Measurements from ENCODE around the gene OR2V2. TPM values are rescaled to one million over a fixed set of nuclear protein-coding genes. Genes with fewer than 3 reads are reported as not detected.
"Not testable (repeated sequence)": the region's sequence is repeated elsewhere in the genome, so short reads cannot be mapped to it uniquely, and the experiment has no call there.

The OR2V2 gene
- total RNA-seq, 1 donor: not detected

DNA sequence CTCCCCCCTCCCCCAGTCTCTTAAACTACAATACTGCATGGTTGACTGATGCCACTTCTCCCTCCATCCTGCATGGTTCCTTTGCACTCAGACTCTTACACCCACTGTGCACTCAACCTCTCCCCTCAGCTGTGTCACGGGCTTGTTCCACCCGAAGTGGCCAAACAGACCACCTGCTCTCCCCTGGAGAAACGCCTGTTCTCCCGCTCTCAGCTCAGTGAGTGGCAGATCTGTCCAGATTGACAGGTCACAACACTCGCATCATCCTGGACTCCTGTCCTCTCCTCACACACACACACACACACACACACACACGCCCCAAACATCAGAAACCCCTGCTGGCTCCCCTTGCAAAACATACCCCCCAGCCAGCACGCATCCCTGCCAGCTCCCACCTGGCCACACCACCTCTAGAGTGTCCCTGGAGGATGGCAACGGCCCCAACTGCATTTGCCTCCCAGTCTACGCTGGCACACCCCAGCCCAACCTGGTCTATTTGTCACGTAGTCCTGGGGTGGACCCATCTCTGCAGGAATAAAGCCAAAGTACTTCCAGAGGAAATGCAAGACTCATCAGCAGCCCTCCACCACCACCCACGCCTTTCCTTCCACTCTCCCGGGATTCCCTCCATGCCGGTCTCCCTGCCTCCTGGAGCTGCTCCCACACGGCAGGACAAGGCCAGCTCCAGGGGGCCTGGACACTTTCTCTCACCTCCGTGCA, 19.3 kb upstream of the OR2V2 start:
- no peaks in the 10 kb centered on the region for H3K4me1 ChIP-seq (ENCODE audit: insufficient read depth, low read length)
- H3K9me3 ChIP-seq (ENCODE audit: low read depth, low read length): no peaks in the 10 kb centered on the region
- no peak overlapping the region for H3K4me3 ChIP-seq (ENCODE audit: low read length)
- H3K27me3 ChIP-seq (ENCODE audit: insufficient read depth, low read length): peaks cover 3% of the 10 kb centered on the region

DNA sequence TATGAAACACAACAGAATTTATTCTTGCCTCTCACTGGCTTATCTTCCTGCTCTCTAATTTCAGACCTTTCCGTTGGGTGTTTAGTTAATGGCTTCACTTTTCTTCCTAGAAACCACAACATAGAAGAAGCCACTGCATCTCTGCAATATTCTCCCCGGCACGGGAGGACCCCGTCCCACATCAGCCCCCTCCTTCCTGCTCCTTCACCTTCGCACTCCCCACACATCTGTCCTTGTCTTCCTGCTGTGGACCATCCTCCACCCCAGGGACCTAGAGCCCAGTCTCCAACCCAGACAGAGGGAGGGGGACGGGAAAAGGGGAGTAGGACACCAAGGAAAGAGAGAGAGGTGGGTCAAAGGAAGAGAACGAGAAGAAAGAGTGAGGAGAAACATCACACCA, 17.8 kb upstream of the OR2V2 start:
- Histone ChIP-seq H3K27me3 (ENCODE audit: insufficient read depth, low read length) (peaks cover 3% of the 10 kb centered on the region), H3K4me3 (ENCODE audit: low read length) (no peak overlapping the region), H3K9me3 (ENCODE audit: low read depth, low read length) (no peaks in the 10 kb centered on the region), H3K4me1 (ENCODE audit: insufficient read depth, low read length) (no peaks in the 10 kb centered on the region)

DNA sequence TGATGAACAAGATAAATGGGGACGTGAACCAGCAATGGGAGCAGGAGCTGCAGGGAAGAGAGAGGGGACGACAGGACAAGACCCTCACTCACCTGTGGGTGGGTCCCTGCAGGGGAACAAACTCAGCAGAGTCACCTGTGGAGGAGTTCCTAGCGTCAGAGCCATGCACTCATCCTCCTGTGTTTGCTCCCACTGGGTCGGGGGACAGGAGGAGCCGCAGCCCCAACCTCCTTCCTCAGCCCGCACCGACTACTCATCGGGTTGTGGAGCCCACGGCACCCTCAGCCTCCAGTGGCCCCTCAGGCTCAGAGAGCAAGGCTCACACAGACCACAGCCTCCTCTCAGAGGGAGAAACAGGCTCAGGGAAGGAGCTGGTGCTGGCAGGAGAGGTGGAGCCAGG, 17.3 kb upstream of the OR2V2 start:
- not testable (repeated sequence) for H3K4me3 ChIP-seq (ENCODE audit: low read length); H3K27me3 ChIP-seq (ENCODE audit: insufficient read depth, low read length); H3K9me3 ChIP-seq (ENCODE audit: low read depth, low read length); H3K4me1 ChIP-seq (ENCODE audit: insufficient read depth, low read length)

DNA sequence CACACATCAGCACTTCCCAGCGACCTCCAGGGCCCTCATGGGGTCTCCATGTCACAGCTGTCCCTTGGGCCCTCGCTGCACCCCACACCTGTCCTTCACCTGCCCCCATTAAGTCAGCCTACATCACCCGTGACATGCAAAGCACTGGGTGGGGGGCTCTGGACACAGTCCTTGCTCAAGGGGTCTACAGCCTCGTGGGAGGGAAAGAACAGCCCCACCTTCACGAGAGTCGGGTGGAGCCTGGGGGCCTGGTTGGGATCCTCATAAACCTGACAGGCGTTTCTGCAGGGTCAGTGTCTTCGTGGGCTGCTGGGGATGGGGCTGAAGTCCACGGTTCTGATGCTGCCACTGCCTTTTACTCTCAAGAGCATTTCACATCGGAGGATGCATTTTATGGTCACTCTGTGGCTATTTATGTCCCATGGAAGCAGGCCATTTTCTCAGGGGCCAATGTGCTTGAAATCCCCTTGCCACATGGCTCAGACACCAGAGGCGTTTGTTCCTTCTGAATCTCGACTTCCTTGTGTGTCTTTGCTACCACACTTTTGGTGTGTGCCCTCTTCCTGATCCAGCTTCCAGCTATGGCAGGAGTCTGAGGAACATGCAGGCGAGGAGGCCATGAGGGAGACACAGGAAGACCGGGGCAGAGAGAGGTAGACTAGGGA, 16.4 kb upstream of the OR2V2 start, which contains the start of gene OR2V1:
Gene OR2V1 (minus strand): TSS at position 338 of the 665 bp plus-strand sequence. CDS start 5,865 bp downstream, outside the sequence.
- Histone ChIP-seq H3K4me1 (ENCODE audit: insufficient read depth, low read length) (no peaks in the 10 kb centered on the region), H3K9me3 (ENCODE audit: low read depth, low read length) (no peaks in the 10 kb centered on the region), H3K4me3 (ENCODE audit: low read length) (no peak within 1 kb of the TSS), H3K27me3 (ENCODE audit: insufficient read depth, low read length) (peaks cover 3% of the 10 kb centered on the region)

DNA sequence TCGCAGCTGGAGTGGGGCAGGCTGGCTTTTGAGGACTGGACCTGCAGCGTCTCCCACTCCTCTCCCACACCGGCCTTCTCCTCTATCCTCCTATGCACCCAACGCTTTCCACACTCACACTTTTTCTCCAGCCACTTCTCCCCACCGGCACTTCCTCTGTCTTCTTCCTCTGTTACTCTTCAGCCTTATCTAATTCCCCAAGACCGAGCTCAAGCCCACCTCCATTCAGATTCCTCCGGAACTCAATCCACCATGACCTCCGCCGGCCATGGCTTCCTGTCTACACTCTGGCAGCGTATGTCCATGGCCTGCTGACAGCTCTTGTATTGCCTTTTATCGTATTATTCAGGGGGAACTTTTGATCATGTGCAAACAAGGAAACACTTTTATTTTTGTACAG, 15.9 kb upstream of the OR2V2 start:
- Histone ChIP-seq H3K27me3 (ENCODE audit: insufficient read depth, low read length) (peaks cover 3% of the 10 kb centered on the region), H3K9me3 (ENCODE audit: low read depth, low read length) (no peaks in the 10 kb centered on the region), H3K4me3 (ENCODE audit: low read length) (no peak overlapping the region), H3K4me1 (ENCODE audit: insufficient read depth, low read length) (no peaks in the 10 kb centered on the region)

DNA sequence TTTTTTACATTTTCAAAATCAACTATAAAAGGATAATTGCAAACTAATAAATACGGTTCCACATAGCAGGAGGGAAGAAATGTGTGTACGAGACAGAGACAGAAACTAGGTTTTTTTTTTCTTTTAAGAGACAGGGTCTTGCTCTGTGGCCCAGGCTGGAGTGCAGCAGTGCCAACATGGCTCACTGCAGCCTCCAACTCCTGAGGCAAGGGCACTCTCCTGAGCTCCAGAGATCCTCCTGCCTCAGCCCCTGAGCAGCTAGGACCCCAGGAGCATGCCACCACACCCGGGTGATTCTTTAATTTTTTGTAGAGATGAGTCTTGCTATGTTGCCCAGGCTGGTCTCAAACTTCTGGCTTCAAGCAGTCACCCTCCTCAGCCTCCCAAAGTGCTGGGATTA, 14.3 kb upstream of the OR2V2 start:
- no peak overlapping the region for H3K4me3 ChIP-seq (ENCODE audit: low read length)
- H3K4me1 ChIP-seq (ENCODE audit: insufficient read depth, low read length): no peaks in the 10 kb centered on the region
- H3K9me3 ChIP-seq (ENCODE audit: low read depth, low read length): no peaks in the 10 kb centered on the region
- peaks cover 3% of the 10 kb centered on the region for H3K27me3 ChIP-seq (ENCODE audit: insufficient read depth, low read length)

DNA sequence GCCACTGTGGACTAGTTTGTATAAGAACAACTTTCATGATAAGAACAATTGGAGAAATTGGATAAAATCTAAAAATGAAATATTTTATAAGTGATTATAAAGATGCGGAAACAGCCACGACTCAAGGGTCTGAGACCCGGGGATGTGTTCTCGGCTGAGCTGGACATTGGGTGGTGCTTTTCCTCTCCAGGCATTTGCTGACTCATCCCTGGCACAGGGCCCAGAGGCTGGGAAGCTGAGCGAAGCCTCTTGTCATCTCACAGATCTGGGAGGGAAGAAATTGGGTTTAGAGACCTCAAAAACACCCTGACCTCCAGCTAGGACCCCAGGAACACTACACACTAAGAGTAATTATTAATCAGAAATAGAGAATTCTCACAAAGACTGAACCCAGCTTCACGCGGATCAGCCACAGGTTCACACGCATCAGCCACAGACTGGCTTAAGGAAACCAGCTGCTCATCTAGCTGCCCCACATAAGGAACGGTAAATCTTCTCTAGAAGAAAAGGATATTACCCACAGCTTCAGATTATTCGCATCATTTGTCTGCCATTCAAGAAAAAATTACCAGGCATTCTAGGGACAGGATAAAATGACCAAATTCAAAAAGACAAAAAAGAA, 13.7 kb upstream of the OR2V2 start:
- no peaks in the 10 kb centered on the region for H3K9me3 ChIP-seq (ENCODE audit: low read depth, low read length)
- H3K4me1 ChIP-seq (ENCODE audit: insufficient read depth, low read length): no peaks in the 10 kb centered on the region
- peaks cover 3% of the 10 kb centered on the region for H3K27me3 ChIP-seq (ENCODE audit: insufficient read depth, low read length)
- H3K4me3 ChIP-seq (ENCODE audit: low read length): no peak overlapping the region

DNA sequence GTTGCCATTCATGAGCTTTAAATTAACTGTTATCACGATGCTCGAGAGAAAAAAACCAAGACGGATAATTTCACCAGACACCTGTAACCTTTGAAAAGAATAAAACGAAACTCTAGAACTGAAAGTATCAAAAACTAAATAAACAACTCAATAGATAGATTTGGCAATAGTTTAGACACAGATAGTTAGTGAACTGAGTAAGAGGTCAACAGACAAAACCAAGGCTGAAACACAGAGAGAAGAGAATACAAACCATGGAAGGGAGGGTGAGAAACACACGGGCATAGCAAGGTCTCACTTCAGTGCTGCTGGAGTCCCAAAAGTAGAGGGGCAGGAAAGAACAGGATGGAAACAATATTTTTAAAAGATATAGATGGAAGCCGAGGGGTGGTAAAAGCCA, 13.1 kb upstream of the OR2V2 start:
- no peaks in the 10 kb centered on the region for H3K4me1 ChIP-seq (ENCODE audit: insufficient read depth, low read length)
- H3K4me3 ChIP-seq (ENCODE audit: low read length): no peak overlapping the region
- no peaks in the 10 kb centered on the region for H3K9me3 ChIP-seq (ENCODE audit: low read depth, low read length)
- peaks cover 3% of the 10 kb centered on the region for H3K27me3 ChIP-seq (ENCODE audit: insufficient read depth, low read length)

DNA sequence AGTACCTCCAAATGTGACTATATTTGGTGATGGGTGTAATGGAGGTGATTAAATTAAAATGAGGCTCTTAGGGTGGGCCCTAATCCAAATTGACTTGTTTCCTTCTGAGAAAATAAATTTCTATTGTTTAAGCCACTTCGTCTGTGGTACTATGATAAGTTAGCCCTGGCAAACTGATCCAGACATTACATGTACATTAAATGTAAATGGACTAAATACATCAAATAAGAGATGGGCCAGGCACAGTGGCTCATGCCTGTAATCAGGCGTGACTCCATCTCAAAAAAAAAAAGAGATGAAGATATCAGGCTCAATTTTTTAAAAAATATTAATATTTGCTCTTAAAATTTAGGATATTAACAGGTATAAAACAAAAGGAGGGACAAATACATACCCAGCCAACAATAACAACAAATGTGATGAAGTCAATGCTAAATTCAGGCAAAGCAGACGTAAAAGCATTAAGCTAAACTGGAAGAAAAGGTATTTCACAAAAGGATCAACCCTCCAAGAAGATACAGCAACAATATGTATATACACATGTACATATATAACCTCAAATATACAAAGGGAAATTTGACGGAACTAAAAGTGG, 10.9 kb upstream of the OR2V2 start:
- no peaks in the 10 kb centered on the region for H3K4me1 ChIP-seq (ENCODE audit: insufficient read depth, low read length)
- no peaks in the 10 kb centered on the region for H3K9me3 ChIP-seq (ENCODE audit: low read depth, low read length)
- no peak overlapping the region for H3K4me3 ChIP-seq (ENCODE audit: low read length)
- peaks cover 3% of the 10 kb centered on the region for H3K27me3 ChIP-seq (ENCODE audit: insufficient read depth, low read length)

DNA sequence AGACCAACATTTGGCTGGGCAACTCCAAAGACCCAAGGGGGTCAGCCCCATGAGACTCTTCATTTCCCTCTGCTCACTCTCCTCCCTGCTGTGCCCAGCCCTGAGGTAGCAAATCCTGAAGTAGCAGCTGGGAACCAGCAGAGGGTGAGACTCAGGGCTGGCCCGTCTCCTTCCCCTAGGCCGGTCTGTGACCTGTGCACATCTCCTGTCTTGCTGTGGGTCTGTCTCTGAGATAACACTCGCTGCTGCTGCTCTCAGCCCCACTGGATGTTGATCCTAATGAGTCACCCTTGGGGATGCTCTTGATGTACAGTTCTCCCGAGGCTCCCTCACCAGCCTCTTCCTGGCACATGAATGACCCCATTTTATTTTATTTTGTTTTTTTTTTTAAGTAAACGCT, 9.1 kb upstream of the OR2V2 start:
- H3K4me1 ChIP-seq (ENCODE audit: insufficient read depth, low read length): no peaks in the 10 kb centered on the region
- no peak overlapping the region for H3K4me3 ChIP-seq (ENCODE audit: low read length)
- H3K27me3 ChIP-seq (ENCODE audit: insufficient read depth, low read length): peaks cover under 1% of the 10 kb centered on the region
- H3K9me3 ChIP-seq (ENCODE audit: low read depth, low read length): no peaks in the 10 kb centered on the region

DNA sequence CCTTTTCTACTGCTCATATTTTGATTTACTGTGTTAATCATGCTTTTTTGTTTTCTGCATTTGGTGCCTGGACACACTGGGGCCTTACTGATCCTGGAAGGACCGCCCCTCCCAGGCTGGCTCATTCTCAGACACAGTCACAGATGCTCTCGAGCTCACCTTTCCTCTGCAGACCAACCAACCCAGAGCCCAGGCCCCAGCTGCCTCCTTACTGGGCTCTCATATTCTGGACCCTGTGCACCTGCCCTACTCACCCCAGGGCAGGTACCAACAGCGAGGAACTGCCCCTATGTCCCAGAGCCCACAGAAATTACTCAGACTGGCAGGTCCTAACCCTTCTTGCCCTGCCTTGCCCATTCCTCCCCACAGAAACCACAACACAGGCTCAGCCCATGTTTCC, 6.6 kb upstream of the OR2V2 start:
- no peak overlapping the region for H3K4me3 ChIP-seq (ENCODE audit: low read length)
- no peaks in the 10 kb centered on the region for H3K9me3 ChIP-seq (ENCODE audit: low read depth, low read length)
- no peaks in the 10 kb centered on the region for H3K4me1 ChIP-seq (ENCODE audit: insufficient read depth, low read length)
- peaks cover 15% of the 10 kb centered on the region for H3K27me3 ChIP-seq (ENCODE audit: insufficient read depth, low read length)

DNA sequence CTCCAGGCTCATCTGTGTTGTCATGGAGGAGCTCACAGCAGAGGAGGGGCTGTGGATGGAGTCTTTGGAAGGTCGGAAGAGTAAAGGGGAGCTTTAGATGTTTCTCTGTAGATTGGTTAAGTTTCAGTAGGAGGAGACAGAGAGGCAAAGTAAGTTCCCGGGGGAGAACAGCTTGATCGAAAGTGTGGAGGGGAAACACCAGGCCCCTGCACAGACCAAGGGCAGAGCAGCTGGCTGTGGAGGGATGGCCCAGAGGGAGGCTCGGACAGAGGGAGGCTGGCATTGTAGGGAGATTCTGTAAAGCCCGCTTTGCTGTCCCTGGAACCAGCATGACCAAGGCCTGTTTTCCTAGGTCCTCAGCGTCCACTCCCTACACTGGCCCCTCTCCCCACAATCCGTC, 5.3 kb upstream of the OR2V2 start:
- peaks cover 15% of the 10 kb centered on the region for H3K27me3 ChIP-seq (ENCODE audit: insufficient read depth, low read length)
- H3K9me3 ChIP-seq (ENCODE audit: low read depth, low read length): no peaks in the 10 kb centered on the region
- no peaks in the 10 kb centered on the region for H3K4me1 ChIP-seq (ENCODE audit: insufficient read depth, low read length)
- no peak overlapping the region for H3K4me3 ChIP-seq (ENCODE audit: low read length)

DNA sequence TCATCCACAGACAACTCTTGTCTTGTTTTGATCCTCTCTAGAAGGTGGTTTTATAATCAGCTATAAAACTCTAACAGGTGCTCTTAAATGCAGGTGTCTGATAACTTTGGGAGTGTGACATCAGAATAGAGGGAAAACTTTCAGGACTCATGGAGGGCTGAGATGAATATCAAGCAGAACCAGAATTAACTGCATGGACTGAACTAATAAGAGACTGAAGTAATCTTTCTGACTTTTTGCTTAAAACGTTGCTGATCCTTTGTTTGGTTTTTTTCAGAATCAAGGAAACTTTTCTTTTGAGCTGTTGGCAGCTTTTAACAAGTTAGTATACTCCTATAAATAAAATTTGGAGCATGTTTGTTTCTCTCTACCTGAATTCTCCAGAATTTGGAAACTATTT, 2.3 kb upstream of the OR2V2 start:
- no peak overlapping the region for H3K4me3 ChIP-seq (ENCODE audit: low read length)
- H3K9me3 ChIP-seq (ENCODE audit: low read depth, low read length): no peaks in the 10 kb centered on the region
- no peaks in the 10 kb centered on the region for H3K4me1 ChIP-seq (ENCODE audit: insufficient read depth, low read length)
- peaks cover 15% of the 10 kb centered on the region for H3K27me3 ChIP-seq (ENCODE audit: insufficient read depth, low read length)

DNA sequence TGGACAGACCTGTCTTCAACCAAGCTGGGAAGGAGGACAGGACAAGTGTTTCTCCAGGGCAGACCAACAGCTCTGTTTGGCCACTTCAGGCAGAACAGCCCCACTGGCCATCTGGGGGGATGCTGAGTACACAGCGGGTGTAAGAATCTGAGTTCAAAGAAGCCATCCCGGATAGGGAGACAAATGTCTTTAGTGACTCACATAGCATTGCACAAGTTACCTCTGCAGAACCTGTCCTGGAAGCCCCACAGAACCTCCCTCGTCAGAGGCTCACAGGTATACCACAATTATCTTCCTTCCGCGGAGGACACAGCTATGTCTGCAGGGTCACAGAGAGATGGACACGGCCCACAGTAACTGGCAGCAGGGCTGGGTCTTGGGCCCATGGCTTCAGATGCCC, 2.0 kb downstream of the OR2V2 start:
- H3K9me3 ChIP-seq (ENCODE audit: low read depth, low read length): no peaks in the 10 kb centered on the region
- H3K27me3 ChIP-seq (ENCODE audit: insufficient read depth, low read length): peaks cover 6% of the 10 kb centered on the region
- H3K4me1 ChIP-seq (ENCODE audit: insufficient read depth, low read length): no peaks in the 10 kb centered on the region
- no peak overlapping the region for H3K4me3 ChIP-seq (ENCODE audit: low read length)

Data from mononuclear cell (primary cell).